Measurements from ENCODE around the gene CARD10.

CARD10 gene

GRCh38 chr22:37525746-37526350, 6.6 kb upstream of the CARD10 start:
- no peak for DNase-seq

GRCh38 chr22:37525073-37525745, 6.0 kb upstream of the CARD10 start:
- no peak for DNase-seq

- no peak for DNase-seq
Measured at GRCh38 chr22:37522482-37522881, 3.3 kb upstream of the CARD10 start.

GRCh38 chr22:37521236-37521739, 2.1 kb upstream of the CARD10 start:
- no peak for DNase-seq

- no peak for DNase-seq
Measured at GRCh38 chr22:37520776-37521191, 1.6 kb upstream of the CARD10 start.

- DNase-seq, result no peak
Measured at GRCh38 chr22:37518509-37519267, 527 bp downstream of the CARD10 start.

GRCh38 chr22:37517826-37518450, 1.3 kb downstream of the CARD10 start:
- DNase-seq, result no peak

GRCh38 chr22:37516456-37516855, 2.8 kb downstream of the CARD10 start:
- DNase-seq, result no peak

GRCh38 chr22:37515901-37516300, 3.3 kb downstream of the CARD10 start:
- DNase-seq, result no peak

- DNase-seq, result no peak
Measured at GRCh38 chr22:37514526-37515051, 4.6 kb downstream of the CARD10 start.

GRCh38 chr22:37511395-37512104, 7.7 kb downstream of the CARD10 start:
- no peak for DNase-seq

GRCh38 chr22:37510091-37510490, 9.1 kb downstream of the CARD10 start:
- no peak for DNase-seq

- no peak for DNase-seq
Measured at GRCh38 chr22:37509059-37509860, 10.0 kb downstream of the CARD10 start.

- DNase-seq, result no peak
Measured at GRCh38 chr22:37508431-37508992, 10.7 kb downstream of the CARD10 start.

GRCh38 chr22:37507731-37508130, 11.5 kb downstream of the CARD10 start:
- DNase-seq, result no peak

GRCh38 chr22:37505989-37506388, 13.2 kb downstream of the CARD10 start:
- DNase-seq, result no peak

- no peak for DNase-seq
Measured at GRCh38 chr22:37505565-37505964, 13.7 kb downstream of the CARD10 start.

GRCh38 chr22:37504964-37505363, 14.3 kb downstream of the CARD10 start:
- no peak for DNase-seq

- DNase-seq, result no peak
Measured at GRCh38 chr22:37503850-37504249, 15.4 kb downstream of the CARD10 start.

- no peak for DNase-seq
Measured at GRCh38 chr22:37503183-37503683, 16.0 kb downstream of the CARD10 start.

Data from activated CD4-positive, alpha-beta T cell treated with anti-CD3 and anti-CD28 coated beads for 1 hour (primary cell).